ENCODE results near the gene SORL1. TPM values are rescaled to one million over a fixed set of nuclear protein-coding genes. Genes with fewer than 3 reads are reported as not detected.

The SORL1 gene
- total RNA-seq, 1 donor from 2014 or later = 18.1 TPM

GRCh38 chr11:121655537-121656327, 203.6 kb downstream of the SORL1 start:
- DNase-seq (ENCODE audit: low spot score) = peak; percentile 98

GRCh38 chr11:121656328-121657090, 204.4 kb downstream of the SORL1 start:
- no peak for DNase-seq (ENCODE audit: low spot score)

- DNase-seq (ENCODE audit: low spot score) = peak; percentile 13
Observed at GRCh38 chr11:121657146-121657545, 205.0 kb downstream of the SORL1 start.

GRCh38 chr11:121659811-121660210, 207.7 kb downstream of the SORL1 start:
- DNase-seq (ENCODE audit: low spot score) = no peak

- peak; percentile 13 for DNase-seq (ENCODE audit: low spot score)
Observed at GRCh38 chr11:121661880-121662486, 209.9 kb downstream of the SORL1 start.

- no peak for DNase-seq (ENCODE audit: low spot score)
Observed at GRCh38 chr11:121664144-121664543, 212.0 kb downstream of the SORL1 start.

GRCh38 chr11:121665206-121665838, 213.2 kb downstream of the SORL1 start:
- DNase-seq (ENCODE audit: low spot score) = no peak

- DNase-seq (ENCODE audit: low spot score) = peak; percentile 39
Observed at GRCh38 chr11:121667836-121668235, 215.7 kb downstream of the SORL1 start.

- no peak for DNase-seq (ENCODE audit: low spot score)
Observed at GRCh38 chr11:121669422-121669821, 217.3 kb downstream of the SORL1 start.

GRCh38 chr11:121670266-121670665, 218.2 kb downstream of the SORL1 start:
- peak; percentile 38 for DNase-seq (ENCODE audit: low spot score)

GRCh38 chr11:121670805-121671282, 218.7 kb downstream of the SORL1 start:
- peak; percentile 49 for DNase-seq (ENCODE audit: low spot score)

- DNase-seq (ENCODE audit: low spot score) = peak; percentile 90
Observed at GRCh38 chr11:121671283-121672168, 219.4 kb downstream of the SORL1 start.

- peak; percentile 74 for DNase-seq (ENCODE audit: low spot score)
Observed at GRCh38 chr11:121672630-121673487, 220.7 kb downstream of the SORL1 start.

GRCh38 chr11:121681550-121682268, 229.6 kb downstream of the SORL1 start:
- no peak for DNase-seq (ENCODE audit: low spot score)

Other genes starting within 250 kb of the SORL1 start
- 31.1 TPM for gene SC5D, start 159.5 kb upstream of the SORL1 start, total RNA-seq (ENCODE audit: insufficient read depth, low replicate concordance)